C4-2B (cell line): ENCODE measurements around the gene TBC1D22A.

Experiments used
- ZFX ChIP-seq: fragments of 450-650 bp; IDR thresholded peaks from 2 replicates; pipeline ENCODE4 v1.6.1; 2017
- TF ChIP-seq, protein P1 (sequence below): fragments of 450-650 bp; conservative IDR thresholded peaks from 2 replicates; pipeline ENCODE4 v1.5.1; 2017; ENCODE audit warnings: mild to moderate bottlenecking

GRCh38 chr22:46908641-46909107, 146.2 kb downstream of the TBC1D22A start:
- TF ChIP-seq, protein P1, sequence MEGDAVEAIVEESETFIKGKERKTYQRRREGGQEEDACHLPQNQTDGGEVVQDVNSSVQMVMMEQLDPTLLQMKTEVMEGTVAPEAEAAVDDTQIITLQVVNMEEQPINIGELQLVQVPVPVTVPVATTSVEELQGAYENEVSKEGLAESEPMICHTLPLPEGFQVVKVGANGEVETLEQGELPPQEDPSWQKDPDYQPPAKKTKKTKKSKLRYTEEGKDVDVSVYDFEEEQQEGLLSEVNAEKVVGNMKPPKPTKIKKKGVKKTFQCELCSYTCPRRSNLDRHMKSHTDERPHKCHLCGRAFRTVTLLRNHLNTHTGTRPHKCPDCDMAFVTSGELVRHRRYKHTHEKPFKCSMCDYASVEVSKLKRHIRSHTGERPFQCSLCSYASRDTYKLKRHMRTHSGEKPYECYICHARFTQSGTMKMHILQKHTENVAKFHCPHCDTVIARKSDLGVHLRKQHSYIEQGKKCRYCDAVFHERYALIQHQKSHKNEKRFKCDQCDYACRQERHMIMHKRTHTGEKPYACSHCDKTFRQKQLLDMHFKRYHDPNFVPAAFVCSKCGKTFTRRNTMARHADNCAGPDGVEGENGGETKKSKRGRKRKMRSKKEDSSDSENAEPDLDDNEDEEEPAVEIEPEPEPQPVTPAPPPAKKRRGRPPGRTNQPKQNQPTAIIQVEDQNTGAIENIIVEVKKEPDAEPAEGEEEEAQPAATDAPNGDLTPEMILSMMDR, result no peak
- TF ChIP-seq ZFX, result no peak
